OCI-M2 (cell line): Measurements from ENCODE around the gene FFAR1.

Experiments used
- DNase-seq: peaks from one replicate; lab custom pipeline; 2025; ENCODE audit not compliant: unreplicated experiment; lab: John Stamatoyannopoulos, UW

The FFAR1 gene

GRCh38 chr19:35383536-35383935 lies 35.8 kb downstream of the FFAR1 start:
- no peak for DNase-seq

- no peak for DNase-seq
Observed at GRCh38 chr19:35388277-35389054, 40.8 kb downstream of the FFAR1 start.

GRCh38 chr19:35389192-35389861 lies 41.6 kb downstream of the FFAR1 start:
- no peak for DNase-seq

DNA sequence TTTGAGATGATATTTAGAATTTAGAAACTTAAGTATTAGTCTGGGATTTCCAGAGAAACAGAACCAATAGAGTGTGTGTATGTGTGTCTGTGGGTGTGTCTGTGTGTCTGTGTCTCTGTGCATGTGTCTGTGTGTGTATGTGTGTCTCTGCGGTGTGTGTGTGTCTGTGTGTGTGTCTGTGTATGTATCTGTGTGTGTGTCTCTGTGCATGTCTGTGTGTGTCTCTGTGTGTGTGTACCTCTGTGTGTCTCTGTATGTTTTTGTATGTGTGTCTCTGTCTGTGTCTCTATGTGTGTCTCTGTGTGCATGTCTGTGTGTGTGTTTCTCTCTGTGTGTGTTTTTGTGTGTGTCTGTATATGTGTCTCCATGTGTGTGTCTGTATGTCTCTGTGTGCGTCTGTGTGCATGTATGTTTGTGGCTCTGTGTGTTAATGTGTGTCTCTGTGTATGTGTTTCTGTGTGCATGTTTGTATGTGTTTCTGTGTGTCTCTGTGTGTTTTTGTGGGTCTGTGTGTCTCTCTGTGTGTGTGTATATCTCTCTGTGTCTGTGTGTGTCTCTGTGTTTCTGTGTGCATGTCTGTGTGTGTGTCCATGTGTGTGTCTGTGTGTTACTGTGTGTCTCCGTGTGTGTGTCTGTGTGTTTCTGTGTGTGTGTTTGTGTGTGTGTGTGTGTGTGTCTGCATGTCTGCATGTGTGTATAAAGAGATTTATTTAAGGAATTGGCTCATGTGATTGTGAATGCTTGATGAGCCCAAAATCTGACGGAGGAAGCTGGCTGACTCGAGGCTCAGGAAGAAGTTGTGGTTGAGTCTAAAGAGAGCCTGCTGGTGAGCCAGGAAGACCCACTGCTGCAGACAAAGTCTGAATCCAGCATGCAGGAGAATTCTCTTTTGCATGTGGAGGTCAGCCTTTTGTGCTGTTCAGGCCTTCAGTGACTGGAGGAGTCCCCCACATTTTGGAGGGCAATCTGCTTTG lies 45.3 kb downstream of the FFAR1 start:
- no peak for DNase-seq

GRCh38 chr19:35395382-35396199 lies 47.9 kb downstream of the FFAR1 start:
- DNase-seq: no peak

DNA sequence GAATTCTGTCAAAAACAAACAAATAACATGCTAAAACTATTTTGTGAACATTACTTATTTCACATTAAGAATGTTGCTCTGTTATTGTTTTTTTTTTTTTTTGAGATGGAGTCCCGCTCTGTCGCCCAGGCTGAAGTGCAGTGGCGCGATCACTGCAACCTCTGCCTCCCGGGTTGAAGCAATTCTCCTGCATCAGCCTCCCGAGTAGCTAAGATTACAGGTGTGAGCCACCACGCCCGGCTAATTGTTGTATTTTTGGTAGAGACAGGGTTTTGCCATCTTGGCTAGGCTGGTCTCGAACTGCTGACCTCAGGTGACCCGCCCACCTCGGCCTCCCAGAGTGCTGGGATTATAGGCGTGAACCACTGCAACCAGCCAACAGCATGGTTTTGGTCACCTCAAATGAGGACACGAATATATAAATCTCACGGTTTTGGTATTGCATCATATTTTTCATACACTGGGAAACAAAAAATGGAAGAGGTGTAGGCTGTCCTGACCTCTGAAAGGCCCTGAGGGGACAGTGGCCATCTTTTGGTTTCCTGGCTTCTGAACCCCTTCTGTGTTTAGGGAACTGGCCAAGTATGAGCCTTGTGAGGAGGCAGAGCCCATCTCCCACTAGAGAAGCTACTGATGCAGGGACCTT lies 48.7 kb downstream of the FFAR1 start:
- DNase-seq: no peak

GRCh38 chr19:35397064-35397463 lies 49.4 kb downstream of the FFAR1 start:
- DNase-seq: no peak
